Small intestine (tissue), 7 donors: ENCODE data around the gene ACTG1. TPM values are rescaled to one million over a fixed set of nuclear protein-coding genes. Genes with fewer than 3 reads are reported as not detected.

Source experiments
- DNase-seq, 2 donors: peaks; one replicate each; pipeline versions ENCODE4 v3.0.0 to v3.0.0-alpha.2; 2013
- FAIRE-seq: peaks from 2 replicates; lab custom pipeline; 2012; peaks lifted over from hg19 to GRCh38; lab: Jason Lieb, UNC
- H3K27ac ChIP-seq, 3 donors: one replicate each; pipeline ENCODE4 v1.5.1; 2013; ENCODE audit warnings: low read length in 2 of 3, mild to moderate bottlenecking in 2 of 3, control low read depth in 1 of 3, inconsistent platforms in 1 of 3, low read depth in 1 of 3, moderate library complexity in 1 of 3
- H3K27me3 ChIP-seq, 3 donors: one replicate each; pipeline ENCODE4 v1.6.1; 2013; ENCODE audit warnings: low read length in 3 of 3, inconsistent platforms in 1 of 3; ENCODE audit not compliant: control insufficient read depth in 3 of 3, insufficient read depth in 3 of 3
- H3K36me3 ChIP-seq, 3 donors: one replicate each; pipeline ENCODE4 v1.6.1; 2013; ENCODE audit warnings: low read length in 3 of 3, inconsistent platforms in 1 of 3, low read depth in 1 of 3, mild to moderate bottlenecking in 1 of 3, moderate library complexity in 1 of 3; ENCODE audit not compliant: control insufficient read depth in 3 of 3, insufficient read depth in 2 of 3
- H3K4me1 ChIP-seq, 3 donors: one replicate each; pipeline ENCODE4 v1.6.1; 2013; ENCODE audit warnings: low read length in 2 of 3, inconsistent platforms in 1 of 3, low read depth in 1 of 3, mild to moderate bottlenecking in 1 of 3, moderate library complexity in 1 of 3; ENCODE audit not compliant: control insufficient read depth in 3 of 3, insufficient read depth in 2 of 3
- H3K4me3 ChIP-seq, 3 donors: one replicate each; pipeline ENCODE4 v1.5.1; 2013; ENCODE audit warnings: low read length in 3 of 3, control low read depth in 1 of 3, inconsistent platforms in 1 of 3, low read depth in 1 of 3, mild to moderate bottlenecking in 1 of 3, moderate library complexity in 1 of 3
- H3K9me3 ChIP-seq, 2 donors: one replicate each; pipeline ENCODE4 v1.6.1; 2013; ENCODE audit warnings: low read depth in 1 of 2, low read length in 1 of 2; ENCODE audit not compliant: control insufficient read depth in 2 of 2, insufficient read depth in 1 of 2
- WGBS, 3 donors: extraction: QIAGEN DNeasy Blood & Tissue Kit; methylation state at CpG; one replicate each; pipeline ENCODE4 v1.1.7; 2013; 5-methylcytosine and 5-hydroxymethylcytosine counted together
- polyA plus RNA-seq, 4 donors: library from polyadenylated mRNA; stranded (reverse) in 3 of 4; unstranded in 1 of 4; fragments of 200-250 nt in 3 of 4; fragments of 120-200 nt in 1 of 4; gene quantifications; one replicate each; pipeline versions ENCODE4 v1.2.1 to v1.2.3, GENCODE V29; 2013
- donor health status: healthy with polysubstance abuse.
- donor health status: control.
- donor health status: control.
- donor health status: Bipolar disorder and iron deficiency.
- donor health status: healthy.

The ACTG1 gene
- polyA plus RNA-seq, 4 donors, result 1,318 to 3,459 (median 1,787) TPM

DNA sequence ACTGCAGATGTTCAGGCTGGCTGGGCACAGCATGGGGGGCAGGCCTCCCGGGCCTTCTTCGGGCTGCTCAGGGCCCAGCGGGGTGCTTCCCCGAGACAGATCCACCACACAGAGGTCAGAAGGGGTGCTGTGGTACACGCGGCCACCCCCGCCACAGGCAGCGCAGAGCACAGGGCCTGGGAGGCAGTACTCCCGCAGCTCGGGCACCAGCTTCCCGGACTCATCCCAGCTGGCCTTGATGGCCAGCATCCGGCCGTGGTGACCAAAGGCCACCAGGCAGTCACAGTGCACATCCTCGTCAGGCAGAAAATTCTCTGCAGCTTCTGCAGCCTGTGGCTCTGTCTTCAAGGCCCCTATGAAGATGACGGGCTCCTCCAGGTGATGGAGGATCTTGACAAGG, 37.7 kb upstream of the ACTG1 start:
- no peaks in the 10 kb centered on the region for H3K27me3 ChIP-seq
- no peak for DNase-seq
- 92 to 97% (median 94%) methylated on average over 15 of the region's 15 CpGs for WGBS, 3 donors
- H3K4me3 ChIP-seq, result no peak overlapping the region
- H3K36me3 ChIP-seq, result peaks cover 3 to 65% (median 5%) of the 10 kb centered on the region in 3 donors
- no peak for FAIRE-seq
- H3K27ac ChIP-seq, result no peak overlapping the region
- H3K4me1 ChIP-seq, result peaks cover 8 to 22% (median 8%) of the 10 kb centered on the region in 3 donors
- no peaks in the 10 kb centered on the region for H3K9me3 ChIP-seq

DNA sequence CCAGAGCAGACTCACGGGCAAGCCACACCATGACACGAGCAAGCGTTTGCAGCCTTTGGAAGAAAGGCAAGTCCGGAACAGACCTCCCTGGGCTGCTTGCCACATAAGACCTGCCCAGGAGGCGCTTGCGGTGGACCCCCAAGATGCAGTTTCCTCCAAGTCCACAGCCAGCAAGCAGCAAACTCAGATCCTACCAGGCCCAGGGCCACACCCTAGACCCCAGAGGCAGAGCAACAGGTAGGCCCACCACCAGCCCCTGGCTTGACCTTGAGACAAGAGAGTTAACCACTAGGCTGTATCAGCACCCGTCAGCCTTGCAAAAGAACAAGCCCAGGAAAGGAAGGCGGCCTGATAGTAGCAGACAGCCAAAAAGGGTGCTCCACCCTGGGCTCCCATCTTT, 37.2 kb upstream of the ACTG1 start:
- FAIRE-seq, result no peak
- Histone ChIP-seq H3K4me3 (no peak overlapping the region), H3K4me1 (peaks cover 8 to 20% (median 8%) of the 10 kb centered on the region in 3 donors), H3K27ac (no peak overlapping the region), H3K36me3 (peaks cover 3 to 70% (median 7%) of the 10 kb centered on the region in 3 donors), H3K27me3 (no peaks in the 10 kb centered on the region), H3K9me3 (no peaks in the 10 kb centered on the region)
- no peak for DNase-seq
- 92 to 98% (median 96%) methylated on average over 8 of the region's 8 CpGs for WGBS, 3 donors

DNA sequence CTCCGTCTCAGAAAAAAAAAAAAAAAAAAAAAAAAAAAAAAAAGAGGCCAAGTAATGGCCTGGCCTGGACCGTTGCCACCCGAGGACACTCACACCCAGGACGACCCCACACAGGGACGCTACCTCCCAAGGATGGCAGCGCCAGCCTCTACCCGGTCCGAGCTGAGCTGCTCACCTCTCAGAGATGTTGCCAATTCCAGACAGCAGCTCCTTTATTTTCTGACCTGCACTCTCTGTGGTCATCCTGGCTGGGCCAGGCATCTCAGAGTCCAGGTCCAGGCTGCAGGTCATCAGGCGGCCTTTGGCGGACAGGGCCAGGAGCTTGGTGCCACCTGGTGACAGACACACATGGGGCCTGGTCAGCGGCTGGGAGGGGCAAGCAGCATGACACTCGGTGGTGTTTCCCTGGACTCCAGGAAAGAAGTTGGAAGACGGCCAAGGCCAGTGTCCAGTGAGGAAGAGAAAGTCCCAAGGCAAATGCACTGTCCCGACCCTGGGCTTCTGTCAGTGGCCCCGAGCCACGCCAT, 36.5 kb upstream of the ACTG1 start:
- Histone ChIP-seq H3K27ac (no peak overlapping the region), H3K36me3 (peaks cover 7 to 73% (median 7%) of the 10 kb centered on the region in 3 donors), H3K4me1 (peaks cover 8 to 17% (median 8%) of the 10 kb centered on the region in 3 donors), H3K9me3 (no peaks in the 10 kb centered on the region), H3K4me3 (no peak overlapping the region), H3K27me3 (no peaks in the 10 kb centered on the region)
- FAIRE-seq (no peak), DNase-seq (no peak)
- 86 to 90% (median 89%) methylated on average over 15 to 16 of the region's 16 CpGs for WGBS, 3 donors

DNA sequence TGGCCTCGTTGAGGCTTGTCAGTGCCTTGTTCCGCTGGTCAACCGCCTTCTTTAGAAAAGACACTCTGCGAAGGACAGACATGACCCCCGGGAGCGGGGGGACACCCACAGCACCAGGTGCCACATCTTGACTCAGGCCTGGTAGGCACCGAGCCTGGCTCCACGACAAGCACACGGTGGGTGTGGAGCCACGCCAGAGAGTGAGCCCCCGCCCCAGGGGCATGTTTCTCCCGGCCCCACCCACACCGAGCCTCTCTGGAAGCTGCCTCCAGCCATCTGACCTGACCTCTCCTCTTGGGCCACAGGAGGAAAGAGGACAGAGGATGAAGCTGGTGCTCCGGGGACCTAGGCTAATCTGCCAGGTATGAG, 35.0 kb upstream of the ACTG1 start:
- Histone ChIP-seq H3K4me1 (peaks cover 0 to 8% (median 3%) of the 10 kb centered on the region in 3 donors), H3K27ac (no peak overlapping the region), H3K9me3 (no peaks in the 10 kb centered on the region), H3K27me3 (no peaks in the 10 kb centered on the region), H3K4me3 (no peak overlapping the region), H3K36me3 (peaks cover 7 to 85% (median 7%) of the 10 kb centered on the region in 3 donors)
- 81 to 90% (median 90%) methylated on average over 14 of the region's 14 CpGs for WGBS, 3 donors
- DNase-seq, result no peak
- no peak for FAIRE-seq

DNA sequence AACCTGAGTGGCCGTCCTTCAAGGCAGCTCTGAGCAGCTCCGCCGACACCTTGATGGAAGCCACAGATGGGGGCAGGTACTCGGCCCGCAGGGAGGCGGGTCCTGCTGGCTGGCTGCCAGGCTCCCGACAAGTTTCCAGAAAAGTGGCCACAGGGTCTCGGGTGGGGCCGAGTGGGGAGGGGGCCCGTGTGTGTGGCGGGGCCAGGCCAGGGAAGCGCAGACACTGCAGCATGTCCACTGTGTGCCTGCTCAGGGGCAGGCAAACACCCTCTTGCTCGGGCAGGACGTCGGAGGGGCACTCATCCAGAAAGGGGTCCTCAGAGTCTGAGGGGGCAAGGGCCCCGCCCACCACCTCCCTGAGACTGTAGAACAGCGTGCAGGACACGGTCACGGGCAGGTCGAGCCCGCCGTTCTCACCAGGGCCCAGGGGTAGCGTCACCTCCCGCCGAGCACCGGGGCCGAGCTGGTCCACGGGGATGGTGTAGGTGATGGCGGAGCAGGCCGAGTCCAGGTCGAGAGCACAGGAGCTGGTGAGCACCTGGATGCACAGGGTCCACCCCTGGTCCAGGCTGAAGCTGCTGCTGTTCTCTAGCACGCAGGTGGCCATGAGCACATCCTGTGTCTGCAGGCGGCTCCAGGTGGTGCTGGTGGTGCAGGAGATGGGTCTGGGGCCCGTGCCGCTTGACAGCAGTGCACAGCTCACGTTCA, 34.5 kb upstream of the ACTG1 start:
- FAIRE-seq, result no peak
- Histone ChIP-seq H3K27ac (no peak overlapping the region), H3K4me3 (no peak overlapping the region), H3K4me1 (peaks cover 0 to 8% (median 3%) of the 10 kb centered on the region in 3 donors), H3K36me3 (peaks cover 7 to 90% (median 7%) of the 10 kb centered on the region in 3 donors), H3K27me3 (no peaks in the 10 kb centered on the region), H3K9me3 (no peaks in the 10 kb centered on the region)
- WGBS, 3 donors, result 82 to 89% (median 88%) methylated on average over 33 to 36 of the region's 36 CpGs
- no peak for DNase-seq

DNA sequence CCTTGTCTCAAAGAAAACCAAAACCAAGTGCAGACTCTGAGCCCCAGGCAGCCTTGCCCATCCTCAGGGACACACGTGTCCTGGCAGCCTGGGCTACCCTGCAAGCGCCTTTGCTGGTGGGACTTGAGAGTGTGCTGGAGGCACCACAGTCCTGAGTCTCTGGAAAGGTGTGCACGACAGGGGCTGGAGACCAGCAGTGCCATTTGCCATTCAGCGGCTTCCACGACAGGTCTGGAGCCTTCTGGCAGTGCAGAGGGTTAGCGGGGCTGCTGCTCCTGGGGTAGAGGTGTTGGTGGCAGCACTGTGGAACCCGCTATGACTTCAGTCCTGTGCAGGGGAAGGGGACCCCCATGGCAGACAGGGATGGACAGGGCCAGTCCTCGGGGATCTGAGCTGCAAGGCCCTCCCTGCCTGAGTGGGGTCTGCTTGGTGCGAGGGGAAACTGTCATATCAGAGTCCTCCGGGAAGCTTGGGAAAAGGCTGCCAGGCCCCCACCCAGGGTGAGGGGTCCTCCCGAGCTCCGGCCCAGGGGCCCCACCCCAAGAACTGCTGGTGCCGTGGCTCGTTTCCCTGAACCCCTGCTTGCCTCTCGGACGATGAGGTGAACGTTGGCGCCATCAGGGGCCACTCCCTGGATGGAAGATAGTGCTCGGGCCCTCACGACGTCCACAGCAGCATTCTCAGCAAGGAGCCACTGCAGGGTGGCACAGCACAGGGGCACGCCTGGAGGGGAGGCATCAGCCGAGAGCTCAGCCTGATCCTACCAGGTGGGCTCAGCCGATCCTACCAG, 32.8 kb upstream of the ACTG1 start:
- no peaks in the 10 kb centered on the region for H3K27me3 ChIP-seq
- WGBS, 3 donors, result 91 to 93% (median 92%) methylated on average over 23 to 24 of the region's 24 CpGs
- no peak overlapping the region for H3K4me3 ChIP-seq
- DNase-seq, result no peak
- no peaks in the 10 kb centered on the region for H3K4me1 ChIP-seq
- H3K36me3 ChIP-seq, result peaks cover 7 to 94% (median 7%) of the 10 kb centered on the region in 3 donors
- no peaks in the 10 kb centered on the region for H3K9me3 ChIP-seq
- no peak overlapping the region for H3K27ac ChIP-seq
- FAIRE-seq, result no peak

DNA sequence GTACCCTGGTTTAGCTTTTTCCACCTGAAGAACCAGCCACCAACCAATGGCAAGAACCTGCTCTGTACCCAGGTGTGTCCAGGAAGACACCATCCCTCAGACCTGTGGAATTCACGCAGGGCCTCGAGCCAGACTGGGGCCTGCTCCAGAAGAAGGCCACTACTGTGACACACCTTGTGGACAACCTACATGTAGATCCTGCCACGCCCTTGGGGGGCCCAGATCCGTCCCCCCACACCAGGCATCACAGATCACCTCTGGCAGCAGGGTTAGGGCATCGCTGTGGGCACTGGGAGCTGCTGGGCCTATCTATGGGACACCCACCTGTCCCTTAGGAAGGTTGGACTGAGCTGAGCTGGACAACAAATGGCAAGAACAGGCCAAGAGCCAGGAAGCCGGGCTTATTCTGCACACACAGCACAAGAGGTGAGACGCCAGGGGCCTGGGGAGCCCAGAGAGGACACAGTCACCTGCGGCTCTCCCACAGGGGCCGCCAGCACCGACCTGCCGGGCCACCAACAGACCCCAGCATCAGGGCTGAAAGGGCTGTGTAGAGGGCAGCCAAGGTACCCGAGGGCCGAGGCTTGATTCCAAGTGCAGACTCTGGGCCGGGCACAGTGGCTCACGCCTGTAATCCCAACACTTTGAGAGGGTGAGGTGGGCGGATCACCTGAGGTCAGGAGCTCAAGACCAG, 31.8 kb upstream of the ACTG1 start:
- no peaks in the 10 kb centered on the region for H3K27me3 ChIP-seq
- no peak for DNase-seq
- no peak for FAIRE-seq
- no peaks in the 10 kb centered on the region for H3K9me3 ChIP-seq
- H3K4me3 ChIP-seq, result no peak overlapping the region
- H3K27ac ChIP-seq, result no peak overlapping the region
- no peaks in the 10 kb centered on the region for H3K4me1 ChIP-seq
- 90 to 92% (median 91%) methylated on average over 15 to 16 of the region's 16 CpGs for WGBS, 3 donors
- H3K36me3 ChIP-seq, result peaks cover 7 to 94% (median 10%) of the 10 kb centered on the region in 3 donors

DNA sequence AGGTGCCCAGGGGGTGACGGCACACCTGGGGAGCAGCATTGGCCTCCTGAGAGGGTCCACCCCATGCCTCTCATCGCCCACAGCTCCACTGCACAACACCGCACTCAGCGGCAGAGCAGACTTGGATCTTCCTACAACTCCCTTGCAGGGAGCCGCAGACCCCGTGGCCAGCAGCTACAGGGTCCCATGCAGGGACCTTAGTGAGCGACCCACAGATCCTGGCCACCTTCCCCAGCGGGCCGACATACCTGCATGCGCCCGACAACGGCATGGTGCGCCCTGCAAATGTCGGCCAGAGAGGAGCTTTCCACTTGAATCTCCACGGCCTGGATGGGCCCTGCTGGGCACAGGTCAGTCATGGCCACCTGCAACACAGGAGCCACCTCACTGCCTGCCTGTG, 31.2 kb upstream of the ACTG1 start:
- FAIRE-seq (no peak), DNase-seq (no peak)
- Histone ChIP-seq H3K4me3 (no peak overlapping the region), H3K4me1 (no peaks in the 10 kb centered on the region), H3K36me3 (peaks cover 7 to 95% (median 11%) of the 10 kb centered on the region in 3 donors), H3K27me3 (no peaks in the 10 kb centered on the region), H3K9me3 (no peaks in the 10 kb centered on the region), H3K27ac (no peak overlapping the region)
- WGBS, 3 donors, result 96 to 97% (median 96%) methylated on average over 15 of the region's 15 CpGs
